MM.1S (cell line): ENCODE data around the gene INPP5D.

Source experiments
- DNase-seq: peaks from one replicate; pipeline ENCODE4 v3.0.0-alpha.2; 2015
- H2AFZ ChIP-seq: fragments of 300-600 bp; sonication (generic); 2 replicates; pipeline ENCODE4 v1.6.0; 2016; ENCODE audit warnings: antibody characterized with exemption, low read length
- H3F3A ChIP-seq: fragments of 300-600 bp; sonication (generic); 2 replicates; pipeline ENCODE4 v1.6.1; 2016; ENCODE audit warnings: mild to moderate bottlenecking, antibody characterized with exemption, low read length, moderate library complexity, mixed read lengths; ENCODE audit not compliant: insufficient read depth
- H3K27ac ChIP-seq: fragments of 300-600 bp; sonication (generic); 2 replicates; pipeline ENCODE4 v1.5.1; 2016; ENCODE audit warnings: mild to moderate bottlenecking, low read length
- H3K27me3 ChIP-seq: fragments of 300-600 bp; sonication (generic); replicated peaks from 2 replicates; pipeline ENCODE4 v1.6.0; 2016; ENCODE audit warnings: low read length; ENCODE audit not compliant: insufficient read depth
- H3K36me3 ChIP-seq: fragments of 300-600 bp; sonication (generic); replicated peaks from 2 replicates; pipeline ENCODE4 v1.6.1; 2016; ENCODE audit warnings: mild to moderate bottlenecking, low read length, mixed read lengths; ENCODE audit not compliant: insufficient read depth
- H3K4me1 ChIP-seq: fragments of 300-600 bp; sonication (generic); 2 replicates; pipeline ENCODE4 v1.6.1; 2016; ENCODE audit warnings: low read length, mixed read lengths
- H3K4me2 ChIP-seq: fragments of 300-600 bp; sonication (generic); 2 replicates; pipeline ENCODE4 v1.6.0; 2016; ENCODE audit warnings: low read depth, low read length
- H3K4me3 ChIP-seq: fragments of 300-600 bp; sonication (generic); 2 replicates; pipeline ENCODE4 v1.5.1; 2016; ENCODE audit warnings: low read length, mixed read lengths
- H3K79me2 ChIP-seq: fragments of 300-600 bp; sonication (generic); 2 replicates; pipeline ENCODE4 v1.6.1; 2016; ENCODE audit warnings: mixed run types, low read length, mixed read lengths
- H3K9ac ChIP-seq: fragments of 300-600 bp; sonication (generic); 2 replicates; pipeline ENCODE4 v1.6.1; 2016; ENCODE audit warnings: low read length, mixed read lengths
- H3K9me2 ChIP-seq: fragments of 300-600 bp; sonication (generic); replicated peaks from 2 replicates; pipeline ENCODE4 v1.6.1; 2016; ENCODE audit warnings: mild to moderate bottlenecking, low read length, mixed read lengths; ENCODE audit not compliant: insufficient read depth
- H3K9me3 ChIP-seq: fragments of 300-600 bp; sonication (generic); replicated peaks from 2 replicates; pipeline ENCODE4 v1.6.1; 2016; ENCODE audit warnings: mild to moderate bottlenecking, low read length, mixed read lengths; ENCODE audit not compliant: insufficient read depth
- H4K20me1 ChIP-seq: fragments of 300-600 bp; sonication (generic); 2 replicates; pipeline ENCODE4 v1.6.1; 2016; ENCODE audit warnings: mild to moderate bottlenecking, low read length, moderate library complexity, mixed read lengths; ENCODE audit not compliant: insufficient read depth
- CTCF ChIP-seq: fragments of 300-600 bp; sonication (generic); IDR thresholded peaks from 2 replicates; pipeline ENCODE4 v1.5.1; 2016; ENCODE audit warnings: antibody characterized with exemption, low read length, mixed read lengths
- EZH2 ChIP-seq: fragments of 300-600 bp; sonication (generic); optimal IDR thresholded peaks from 2 replicates; pipeline ENCODE3; 2017; ENCODE audit warnings: low read depth, mild to moderate bottlenecking, antibody characterized with exemption, low read length, mixed read lengths
- EZH2phosphoT487 ChIP-seq: fragments of 300-600 bp; sonication (generic); IDR thresholded peaks from 2 replicates; pipeline ENCODE4 v1.6.1; 2018; ENCODE audit warnings: antibody characterized with exemption, low read length

The INPP5D gene

GRCh38 chr2:233218836-233219235 is 158.7 kb downstream of the INPP5D start:
- Histone ChIP-seq H3K9ac (no peak overlapping the region), H3K79me2 (no peaks in the 10 kb centered on the region), H2AFZ (no peak overlapping the region), H3K4me1 (no peaks in the 10 kb centered on the region), H4K20me1 (no peaks in the 10 kb centered on the region), H3K27me3 (no peaks in the 10 kb centered on the region), H3K4me2 (no peak overlapping the region), H3K27ac (no peak overlapping the region), H3K36me3 (no peaks in the 10 kb centered on the region), H3K9me3 (no peaks in the 10 kb centered on the region), H3F3A (no peaks in the 10 kb centered on the region), H3K9me2 (no peaks in the 10 kb centered on the region), H3K4me3 (no peak overlapping the region)
- DNase-seq = no peak
- TF ChIP-seq EZH2 (no peak), CTCF (no peak), EZH2phosphoT487 (no peak)

- H3K27ac ChIP-seq = no peak overlapping the region
- H3K9ac ChIP-seq = no peak overlapping the region
- DNase-seq = no peak
- no peak overlapping the region for H3K4me2 ChIP-seq
- no peaks in the 10 kb centered on the region for H3K36me3 ChIP-seq
- no peak overlapping the region for H2AFZ ChIP-seq
- H4K20me1 ChIP-seq = no peaks in the 10 kb centered on the region
- H3F3A ChIP-seq = no peaks in the 10 kb centered on the region
- H3K9me2 ChIP-seq = no peaks in the 10 kb centered on the region
- H3K4me3 ChIP-seq = no peak overlapping the region
- H3K4me1 ChIP-seq = no peaks in the 10 kb centered on the region
- TF ChIP-seq EZH2 (no peak), EZH2phosphoT487 (no peak), CTCF (no peak)
- no peaks in the 10 kb centered on the region for H3K9me3 ChIP-seq
- H3K79me2 ChIP-seq = no peaks in the 10 kb centered on the region
- no peaks in the 10 kb centered on the region for H3K27me3 ChIP-seq
Measured at GRCh38 chr2:233219848-233220247, 159.7 kb downstream of the INPP5D start.

- no peaks in the 10 kb centered on the region for H3K9me2 ChIP-seq
- H3K36me3 ChIP-seq = no peaks in the 10 kb centered on the region
- DNase-seq = no peak
- H3K27ac ChIP-seq = no peak overlapping the region
- H3K4me2 ChIP-seq = no peak overlapping the region
- TF ChIP-seq CTCF (no peak), EZH2 (no peak), EZH2phosphoT487 (no peak)
- H3K4me1 ChIP-seq = no peaks in the 10 kb centered on the region
- no peaks in the 10 kb centered on the region for H4K20me1 ChIP-seq
- no peak overlapping the region for H3K4me3 ChIP-seq
- H3F3A ChIP-seq = no peaks in the 10 kb centered on the region
- no peaks in the 10 kb centered on the region for H3K9me3 ChIP-seq
- H3K9ac ChIP-seq = no peak overlapping the region
- no peaks in the 10 kb centered on the region for H3K79me2 ChIP-seq
- no peaks in the 10 kb centered on the region for H3K27me3 ChIP-seq
- no peak overlapping the region for H2AFZ ChIP-seq
Measured at GRCh38 chr2:233221378-233222063, 161.4 kb downstream of the INPP5D start.
